IMR-90 (cell line): Measurements from ENCODE around the gene NAGK. TPM values are rescaled to one million over a fixed set of nuclear protein-coding genes. Genes with fewer than 3 reads are reported as not detected.

Source experiments
- ATAC-seq: fragments of 200-7000 bp; cut with Tn5 transposase; 2 replicates; pipeline ENCODE4 v1.9.1; 2020; ENCODE audit warnings: low read depth, mild to moderate bottlenecking, moderate library complexity
- BruUV-seq: library from RNA; stranded (reverse); fragments of 400-500 nt; replicated peaks from 2 replicates; lab custom pipeline; 2021; lab: Mats Ljungman, UMichigan
- CTCF ChIA-PET: fragments of 300-600 bp; formaldehyde crosslinking; extraction: SDS; loops from one replicate; lab custom pipeline; 2021; ENCODE audit warnings: antibody characterized with exemption; lab: Yijun Ruan, JAX
- POLR2A ChIA-PET: fragments of 300-600 bp; sonication (Branson Sonifier 250); formaldehyde crosslinking; loops from one replicate; lab custom pipeline; 2022; ENCODE audit warnings: antibody characterized with exemption; ENCODE audit not compliant: unreplicated experiment; lab: Charles Lee
- DNase-seq: peaks from one replicate; pipeline ENCODE4 v3.0.0; 2013
- H2AFZ ChIP-seq: replicated peaks from 2 replicates; pipeline ENCODE3; 2013; ENCODE audit warnings: low read length, mild to moderate bottlenecking; ENCODE audit not compliant: poor library complexity
- H2AK5ac ChIP-seq: 2 replicates; pipeline ENCODE4 v1.6.1; 2013; ENCODE audit warnings: low read depth, low read length, inconsistent platforms
- H2AK9ac ChIP-seq: replicated peaks from 2 replicates; pipeline ENCODE3; 2013; ENCODE audit warnings: mild to moderate bottlenecking, low read depth, low read length, moderate library complexity; ENCODE audit not compliant: poor library complexity
- H2BK120ac ChIP-seq: 2 replicates; pipeline ENCODE4 v1.6.1; 2013; ENCODE audit warnings: low read depth, low read length, inconsistent platforms
- H2BK15ac ChIP-seq: 3 replicates; pipeline ENCODE4 v1.6.1; 2013; ENCODE audit warnings: low read depth, low read length, inconsistent platforms
- H2BK20ac ChIP-seq: 2 replicates; pipeline ENCODE4 v1.6.1; 2013; ENCODE audit warnings: low read depth, mild to moderate bottlenecking, inconsistent platforms, low read length, moderate library complexity
- H2BK5ac ChIP-seq: 2 replicates; pipeline ENCODE4 v1.6.1; 2013; ENCODE audit warnings: mild to moderate bottlenecking, low read depth, low read length, inconsistent platforms; ENCODE audit not compliant: poor library complexity, severe bottlenecking
- H3K14ac ChIP-seq: replicated peaks from 2 replicates; pipeline ENCODE4 v1.6.1; 2013; ENCODE audit warnings: low read depth, low read length, inconsistent platforms
- H3K18ac ChIP-seq: 2 replicates; pipeline ENCODE4 v1.6.1; 2013; ENCODE audit warnings: low read depth, low read length, control low read depth
- H3K23ac ChIP-seq: 2 replicates; pipeline ENCODE4 v1.6.1; 2013; ENCODE audit warnings: low read depth, low read length, inconsistent platforms
- H3K27ac ChIP-seq: 2 replicates; pipeline ENCODE4 v1.5.1; 2013; ENCODE audit warnings: mild to moderate bottlenecking, control low read depth, low read length; ENCODE audit not compliant: insufficient read depth
- H3K27me3 ChIP-seq: 2 replicates; pipeline ENCODE4 v1.6.1; 2013; ENCODE audit warnings: low read length; ENCODE audit not compliant: control insufficient read depth, insufficient read depth
- H3K36me3 ChIP-seq: 2 replicates; pipeline ENCODE4 v1.6.1; 2013; ENCODE audit warnings: low read length, mixed read lengths; ENCODE audit not compliant: control insufficient read depth, insufficient read depth
- H3K4ac ChIP-seq: 2 replicates; pipeline ENCODE4 v1.6.1; 2013; ENCODE audit warnings: low read depth, low read length, inconsistent platforms
- H3K4me1 ChIP-seq: 2 replicates; pipeline ENCODE4 v1.6.1; 2013; ENCODE audit warnings: low read length, mixed read lengths; ENCODE audit not compliant: control insufficient read depth, insufficient read depth
- H3K4me2 ChIP-seq: 2 replicates; pipeline ENCODE4 v1.6.1; 2013; ENCODE audit warnings: low read depth, mild to moderate bottlenecking, control low read depth, low read length, moderate library complexity
- H3K4me3 ChIP-seq: 2 replicates; pipeline ENCODE4 v1.5.1; 2013; ENCODE audit warnings: low read depth, mild to moderate bottlenecking, control low read depth, low read length, moderate library complexity; ENCODE audit not compliant: insufficient read depth
- H3K56ac ChIP-seq: 2 replicates; pipeline ENCODE4 v1.6.1; 2013; ENCODE audit warnings: low read length, inconsistent platforms; ENCODE audit not compliant: insufficient read depth; ENCODE audit errors: extremely low read depth
- H3K79me1 ChIP-seq, 2 experiments: 2 replicates each; pipeline ENCODE4 v1.6.1; 2013; ENCODE audit warnings: low read length in 2 of 2, inconsistent platforms in 1 of 2, low read depth in 1 of 2
- H3K9ac ChIP-seq: 2 replicates; pipeline ENCODE4 v1.6.1; 2013; ENCODE audit warnings: low read depth, low read length, control low read depth
- H3K9me1 ChIP-seq: 2 replicates; pipeline ENCODE4 v1.6.1; 2013; ENCODE audit warnings: low read length, inconsistent platforms; ENCODE audit not compliant: insufficient read depth
- H3K9me3 ChIP-seq: 2 replicates; pipeline ENCODE4 v1.6.1; 2013; ENCODE audit warnings: low read length; ENCODE audit not compliant: control insufficient read depth, insufficient read depth
- H4K20me1 ChIP-seq: 2 replicates; pipeline ENCODE4 v1.6.1; 2013; ENCODE audit warnings: low read length, inconsistent platforms; ENCODE audit not compliant: insufficient read depth
- H4K5ac ChIP-seq: 2 replicates; pipeline ENCODE4 v1.6.1; 2013; ENCODE audit warnings: mild to moderate bottlenecking, low read depth, low read length, control low read depth
- H4K8ac ChIP-seq, 2 experiments: 2 replicates each; pipeline ENCODE4 v1.6.1; 2013; ENCODE audit warnings: low read depth in 2 of 2, low read length in 2 of 2, control low read depth in 1 of 2, inconsistent platforms in 1 of 2
- H4K91ac ChIP-seq: 2 replicates; pipeline ENCODE4 v1.6.1; 2013; ENCODE audit warnings: low read depth, low read length, inconsistent platforms; ENCODE audit not compliant: insufficient read depth
- BHLHE40 ChIP-seq: fragments of 150-350 bp; IDR thresholded peaks from 2 replicates; pipeline ENCODE4 v1.6.1; 2016; ENCODE audit warnings: mild to moderate bottlenecking, low read depth, low read length
- CEBPB ChIP-seq: IDR thresholded peaks from 2 replicates; pipeline ENCODE4 v1.6.1; 2012; ENCODE audit warnings: low read depth, low read length, improper control_type of control experiment
- CHD1 ChIP-seq: IDR thresholded peaks from 2 replicates; pipeline ENCODE4 v1.6.1; 2012; ENCODE audit warnings: low read depth, low read length, improper control_type of control experiment
- FOS ChIP-seq: fragments of 150-350 bp; IDR thresholded peaks from 2 replicates; pipeline ENCODE4 v1.6.1; 2016; ENCODE audit warnings: low read depth, low read length
- MAFK ChIP-seq: IDR thresholded peaks from 2 replicates; pipeline ENCODE4 v1.6.1; 2012; ENCODE audit warnings: low read depth, low read length, improper control_type of control experiment
- MAZ ChIP-seq: IDR thresholded peaks from 2 replicates; pipeline ENCODE4 v1.6.1; 2012; ENCODE audit warnings: low read depth, mild to moderate bottlenecking, low read length, improper control_type of control experiment, moderate library complexity, borderline replicate concordance
- MXI1 ChIP-seq: IDR thresholded peaks from 2 replicates; pipeline ENCODE4 v1.6.1; 2012; ENCODE audit warnings: low read depth, mild to moderate bottlenecking, low read length, moderate library complexity, borderline replicate concordance
- NFE2L2 ChIP-seq: fragments of 150-350 bp; IDR thresholded peaks from 2 replicates; pipeline ENCODE4 v1.6.1; 2016; ENCODE audit warnings: low read depth, mild to moderate bottlenecking, low read length
- POLR2A ChIP-seq: IDR thresholded peaks from 2 replicates; pipeline ENCODE4 v1.6.1; 2012; ENCODE audit warnings: mild to moderate bottlenecking, low read depth, low read length
- RAD21 ChIP-seq: IDR thresholded peaks from 2 replicates; pipeline ENCODE4 v1.6.1; 2012; ENCODE audit warnings: low read length, improper control_type of control experiment
- RCOR1 ChIP-seq: IDR thresholded peaks from 2 replicates; pipeline ENCODE4 v1.6.1; 2012; ENCODE audit warnings: mild to moderate bottlenecking, low read length, improper control_type of control experiment; ENCODE audit not compliant: insufficient replicate concordance
- RFX5 ChIP-seq: IDR thresholded peaks from 2 replicates; pipeline ENCODE4 v1.8.0; 2012; ENCODE audit warnings: low read depth, mild to moderate bottlenecking, low read length, moderate library complexity
- SMC3 ChIP-seq: fragments of 150-350 bp; IDR thresholded peaks from 2 replicates; pipeline ENCODE4 v1.6.1; 2016; ENCODE audit warnings: low read depth, mild to moderate bottlenecking, antibody characterized with exemption, low read length, moderate library complexity
- WGBS, 2 experiments: methylation state at CpG; one replicate each; pipeline versions ENCODE4 v1.1.5 to v1.1.7; 2013; ENCODE audit warnings: missing lambda C conversion rate in 2 of 2; ENCODE audit not compliant: insufficient read length in 1 of 2; ENCODE audit errors: extremely low coverage in 2 of 2; 5-methylcytosine and 5-hydroxymethylcytosine counted together
- dilution Hi-C: fragments of 300-500 bp; cut with HindIII; formaldehyde crosslinking; loops from one replicate; pipeline ENCODE4 v1.14.3; 2018; ENCODE audit warnings: low sequenced_read_pairs; ENCODE audit not compliant: unreplicated experiment
- in situ Hi-C: fragments of 300-500 bp; cut with MboI; formaldehyde crosslinking; loops from 3 replicates; pipeline ENCODE4 v1.14.3; 2019; ENCODE audit warnings: low sequenced_read_pairs, inconsistent platforms, mixed read lengths
- intact Hi-C: fragments of 100-400 bp; cut with micrococcal nuclease; formaldehyde crosslinking; loops from 2 replicates; pipeline ENCODE4 v1.10.0; 2022
- polyA plus RNA-seq, 3 experiments: library from polyadenylated mRNA; depleted of rRNA; stranded (reverse); fragments of >200 nt; gene quantifications; 2 replicates each; pipeline ENCODE4 v1.2.3, GENCODE V29; 2012; ENCODE audit warnings: low replicate concordance in 1 of 3
- total RNA-seq: library from RNA; depleted of rRNA; stranded (reverse); fragments of >200 nt; gene quantifications from 2 replicates; pipeline ENCODE4 v1.2.3, GENCODE V29; 2012
- TF ChIP-seq, protein P1 (sequence below): conservative IDR thresholded peaks from 2 replicates; pipeline ENCODE4 v1.5.1; 2012; ENCODE audit warnings: mild to moderate bottlenecking, low read depth, low read length, improper control_type of control experiment
- TF ChIP-seq, protein P2 (sequence below): fragments of 150-350 bp; IDR thresholded peaks from 2 replicates; pipeline ENCODE4 v1.6.1; 2016; ENCODE audit warnings: low read depth, mild to moderate bottlenecking, low read length, moderate library complexity, borderline replicate concordance

The NAGK gene
- total and polyA plus RNA-seq, 2 of the 4 experiments (the other 2 are of a cell fraction), result 60.4 to 146 TPM

DNA sequence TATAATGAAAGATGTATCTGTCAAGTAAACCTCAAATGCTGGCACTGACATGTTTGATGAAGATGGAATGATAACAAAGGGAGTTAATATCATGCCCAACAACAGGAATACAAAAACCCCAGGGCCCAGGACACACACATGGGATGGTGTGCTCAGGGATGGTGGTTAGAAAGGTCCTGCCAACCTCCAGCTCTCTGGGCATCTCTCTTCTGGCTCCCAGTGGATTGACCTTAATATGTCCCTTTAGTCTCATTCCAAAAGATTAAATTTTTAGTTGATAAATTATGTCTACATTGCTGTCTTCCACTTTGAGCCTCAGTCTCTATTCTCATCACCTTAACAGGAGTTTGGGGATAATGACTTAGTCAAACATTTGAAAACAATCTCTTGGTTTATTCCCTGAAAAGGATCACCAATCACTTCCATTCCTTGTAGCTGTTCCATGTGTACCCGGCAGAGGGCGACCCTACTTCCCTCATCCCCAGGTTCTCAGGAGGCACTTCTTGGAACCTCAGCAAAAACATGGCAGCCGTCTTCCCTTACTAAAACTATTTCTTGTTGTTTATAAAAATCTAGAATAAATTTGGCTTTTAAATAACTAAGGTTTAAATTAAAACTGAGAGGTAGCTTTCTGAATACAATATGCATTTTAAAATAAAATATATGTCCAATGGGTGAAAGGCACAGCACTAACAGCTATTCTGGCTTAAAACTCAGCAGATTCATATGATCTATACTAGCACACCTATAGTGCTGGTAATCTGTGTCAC, 31.9 kb downstream of the NAGK start:
- no peak for TF ChIP-seq POLR2A
- TF ChIP-seq MXI1, result no peak
- no peak for TF ChIP-seq BHLHE40
- no peak for TF ChIP-seq CHD1
- no peak for TF ChIP-seq FOS
- no peak for TF ChIP-seq RFX5
- peak; percentile 62 for TF ChIP-seq RAD21
- TF ChIP-seq MAZ, result no peak
- TF ChIP-seq SMC3, result peak; percentile 59
- no peak for TF ChIP-seq RCOR1
- TF ChIP-seq NFE2L2, result no peak
- no peak for TF ChIP-seq MAFK
- TF ChIP-seq, protein P1, sequence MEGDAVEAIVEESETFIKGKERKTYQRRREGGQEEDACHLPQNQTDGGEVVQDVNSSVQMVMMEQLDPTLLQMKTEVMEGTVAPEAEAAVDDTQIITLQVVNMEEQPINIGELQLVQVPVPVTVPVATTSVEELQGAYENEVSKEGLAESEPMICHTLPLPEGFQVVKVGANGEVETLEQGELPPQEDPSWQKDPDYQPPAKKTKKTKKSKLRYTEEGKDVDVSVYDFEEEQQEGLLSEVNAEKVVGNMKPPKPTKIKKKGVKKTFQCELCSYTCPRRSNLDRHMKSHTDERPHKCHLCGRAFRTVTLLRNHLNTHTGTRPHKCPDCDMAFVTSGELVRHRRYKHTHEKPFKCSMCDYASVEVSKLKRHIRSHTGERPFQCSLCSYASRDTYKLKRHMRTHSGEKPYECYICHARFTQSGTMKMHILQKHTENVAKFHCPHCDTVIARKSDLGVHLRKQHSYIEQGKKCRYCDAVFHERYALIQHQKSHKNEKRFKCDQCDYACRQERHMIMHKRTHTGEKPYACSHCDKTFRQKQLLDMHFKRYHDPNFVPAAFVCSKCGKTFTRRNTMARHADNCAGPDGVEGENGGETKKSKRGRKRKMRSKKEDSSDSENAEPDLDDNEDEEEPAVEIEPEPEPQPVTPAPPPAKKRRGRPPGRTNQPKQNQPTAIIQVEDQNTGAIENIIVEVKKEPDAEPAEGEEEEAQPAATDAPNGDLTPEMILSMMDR, result peak; percentile 69
- TF ChIP-seq, protein P2, sequence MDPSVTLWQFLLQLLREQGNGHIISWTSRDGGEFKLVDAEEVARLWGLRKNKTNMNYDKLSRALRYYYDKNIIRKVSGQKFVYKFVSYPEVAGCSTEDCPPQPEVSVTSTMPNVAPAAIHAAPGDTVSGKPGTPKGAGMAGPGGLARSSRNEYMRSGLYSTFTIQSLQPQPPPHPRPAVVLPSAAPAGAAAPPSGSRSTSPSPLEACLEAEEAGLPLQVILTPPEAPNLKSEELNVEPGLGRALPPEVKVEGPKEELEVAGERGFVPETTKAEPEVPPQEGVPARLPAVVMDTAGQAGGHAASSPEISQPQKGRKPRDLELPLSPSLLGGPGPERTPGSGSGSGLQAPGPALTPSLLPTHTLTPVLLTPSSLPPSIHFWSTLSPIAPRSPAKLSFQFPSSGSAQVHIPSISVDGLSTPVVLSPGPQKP, result no peak
- no peak for TF ChIP-seq CEBPB
- no peaks in the 10 kb centered on the region for H3K4me1 ChIP-seq
- H3K36me3 ChIP-seq, result no peaks in the 10 kb centered on the region
- ChIA-PET POLR2A (no interaction called here), CTCF (interaction anchor here (0.6 to 3.0 kb wide), 7 partner anchors 9 to 48 kb away, joined by 3 to 20 read pairs (median 4); partner anchors contain the start of gene NAGK)
- H2AK5ac ChIP-seq, result no peak overlapping the region
- no peaks in the 10 kb centered on the region for H3K9me1 ChIP-seq
- H2BK5ac ChIP-seq, result no peak overlapping the region
- no peak overlapping the region for H2BK120ac ChIP-seq
- no peak overlapping the region for H3K4ac ChIP-seq
- H4K91ac ChIP-seq, result no peak overlapping the region
- in situ Hi-C loops (no loop called here), dilution Hi-C loops (no loop called here), intact Hi-C loops (loop anchor here (1.0 kb wide), 1 partner anchor 30 kb away; the partner anchor contains the start of genes MCEE and MPHOSPH10)
- no peaks in the 10 kb centered on the region; the same call in 1 of the 2 replicates for H3K27me3 ChIP-seq
- H4K20me1 ChIP-seq, result no peaks in the 10 kb centered on the region
- H3K14ac ChIP-seq, result no peak overlapping the region
- H3K4me2 ChIP-seq, result no peak overlapping the region
- no peak overlapping the region for H3K4me3 ChIP-seq
- no peak overlapping the region for H3K9ac ChIP-seq
- no peak overlapping the region for H3K18ac ChIP-seq
- DNase-seq (peak; percentile 70), ATAC-seq (peak; percentile 83)
- H3K56ac ChIP-seq, result no peak overlapping the region
- peak overlapping the region; percentile 58; the same call in 1 of the 2 replicates for H2BK20ac ChIP-seq
- H2AFZ ChIP-seq, result no peak overlapping the region
- H4K5ac ChIP-seq, result no peak overlapping the region
- no peaks in the 10 kb centered on the region for H3K79me1 ChIP-seq
- H3K23ac ChIP-seq, result no peak overlapping the region
- H2BK15ac ChIP-seq, result no peak overlapping the region
- no peak overlapping the region for H2AK9ac ChIP-seq
- no TSS peak for BruUV-seq
- peaks cover 3% of the 10 kb centered on the region for H3K9me3 ChIP-seq
- H3K27ac ChIP-seq, result no peak overlapping the region
- WGBS, 2 experiments, result no CpG with 5 or more reads among the region's 3 CpGs
- H4K8ac ChIP-seq, result peak overlapping the region in 1 of 2 experiments; percentile 82; a peak in 2 of 4 replicates
